Astrocyte (in vitro differentiated cells and primary cell): ENCODE results near the gene XPOT. TPM values are rescaled to one million over a fixed set of nuclear protein-coding genes. Genes with fewer than 3 reads are reported as not detected.

Experiments used
- DNase-seq: peaks from one replicate; pipeline ENCODE4 v3.0.0-alpha.2; 2010; ENCODE audit warnings: low read depth
- FAIRE-seq: peaks from 2 replicates; lab custom pipeline; 2011; peaks lifted over from hg19 to GRCh38; lab: Jason Lieb, UNC
- H2AFZ ChIP-seq: 2 replicates; pipeline ENCODE4 v1.6.0; 2012; ENCODE audit warnings: low read depth, low read length, inconsistent platforms
- H3K27ac ChIP-seq: 2 replicates; pipeline ENCODE4 v1.5.1; 2011; ENCODE audit warnings: low read depth, low read length, inconsistent platforms
- H3K27me3 ChIP-seq: 2 replicates; pipeline ENCODE4 v1.6.0; 2011; ENCODE audit warnings: low read length, inconsistent platforms; ENCODE audit not compliant: insufficient read depth
- H3K36me3 ChIP-seq: 2 replicates; pipeline ENCODE4 v1.5.1; 2011; ENCODE audit warnings: low read length, inconsistent platforms; ENCODE audit not compliant: insufficient read depth
- H3K4me1 ChIP-seq: 2 replicates; pipeline ENCODE4 v1.5.1; 2011; ENCODE audit warnings: low read length, inconsistent platforms; ENCODE audit not compliant: insufficient read depth
- H3K4me2 ChIP-seq: 2 replicates; pipeline ENCODE4 v1.6.0; 2012; ENCODE audit warnings: low read length, inconsistent platforms
- H3K4me3 ChIP-seq: 2 replicates; pipeline ENCODE4 v1.5.1; 2011; ENCODE audit warnings: low read depth, mild to moderate bottlenecking, low read length, inconsistent platforms; ENCODE audit not compliant: insufficient read depth
- H3K79me2 ChIP-seq: 2 replicates; pipeline ENCODE4 v1.6.0; 2012; ENCODE audit warnings: mild to moderate bottlenecking, low read length, inconsistent platforms; ENCODE audit not compliant: insufficient read depth
- H3K9ac ChIP-seq: 2 replicates; pipeline ENCODE4 v1.6.0; 2012; ENCODE audit warnings: mild to moderate bottlenecking, low read length, inconsistent platforms
- H3K9me3 ChIP-seq: 2 replicates; pipeline ENCODE4 v1.5.1; 2012; ENCODE audit warnings: low read depth, mild to moderate bottlenecking, low read length, inconsistent platforms; ENCODE audit not compliant: insufficient read depth
- H4K20me1 ChIP-seq: 2 replicates; pipeline ENCODE4 v1.6.0; 2012; ENCODE audit warnings: low read length, inconsistent platforms; ENCODE audit not compliant: insufficient read depth
- H3K27ac Mint-ChIP-seq: one replicate; pipeline ENCODE4 v1.8.0; 2021; ENCODE audit warnings: mild to moderate bottlenecking, mixed read lengths; ENCODE audit not compliant: unreplicated experiment
- H3K27me3 Mint-ChIP-seq: one replicate; pipeline ENCODE4 v1.8.0; 2021; ENCODE audit warnings: low read depth, mixed read lengths; ENCODE audit not compliant: unreplicated experiment
- H3K36me3 Mint-ChIP-seq: one replicate; pipeline ENCODE4 v1.8.0; 2021; ENCODE audit warnings: low read depth, mixed read lengths; ENCODE audit not compliant: unreplicated experiment
- H3K4me1 Mint-ChIP-seq: one replicate; pipeline ENCODE4 v1.8.0; 2021; ENCODE audit warnings: low read depth, mixed read lengths; ENCODE audit not compliant: unreplicated experiment
- H3K4me3 Mint-ChIP-seq: one replicate; pipeline ENCODE4 v1.8.0; 2021; ENCODE audit warnings: mild to moderate bottlenecking, moderate library complexity, mixed read lengths; ENCODE audit not compliant: unreplicated experiment
- H3K9me3 Mint-ChIP-seq: one replicate; pipeline ENCODE4 v1.8.0; 2021; ENCODE audit warnings: mild to moderate bottlenecking, mixed read lengths; ENCODE audit not compliant: unreplicated experiment
- EZH2 ChIP-seq: IDR thresholded peaks from 2 replicates; pipeline ENCODE4 v1.6.1; 2012; ENCODE audit warnings: mild to moderate bottlenecking, low read length, inconsistent platforms; ENCODE audit not compliant: insufficient read depth
- total RNA-seq: library from RNA; stranded (reverse); gene quantifications from 2 replicates; pipeline ENCODE4 v1.2.1, GENCODE V29; 2021
- TF ChIP-seq, protein P1 (sequence below): IDR thresholded peaks from 2 replicates; pipeline ENCODE4 v1.5.1; 2011; ENCODE audit warnings: low read depth, mild to moderate bottlenecking, inconsistent platforms, low read length, moderate library complexity; ENCODE audit not compliant: insufficient read depth

XPOT gene
- total RNA-seq, 1 donor from 2014 or later: 142 TPM

DNA sequence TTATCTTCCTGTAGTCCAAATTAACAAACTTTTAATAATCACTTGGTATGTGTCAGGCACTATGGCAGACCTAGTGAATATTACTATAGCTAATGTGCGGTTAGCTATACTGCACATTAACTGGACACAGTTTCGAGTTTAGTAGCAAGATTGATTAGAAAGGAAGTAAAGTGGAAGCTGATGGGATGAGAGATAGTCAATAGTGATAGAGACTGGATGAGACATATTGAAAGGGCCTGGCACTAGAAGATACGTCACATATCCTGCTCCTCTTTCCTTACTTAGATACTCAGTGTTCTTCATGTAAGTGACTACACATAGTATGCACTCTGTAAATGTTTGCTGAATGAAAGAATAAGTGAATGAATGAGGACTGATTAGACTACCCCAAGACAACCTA is 53.3 kb downstream of the XPOT start:
- Histone ChIP-seq H3K9me3 (no peaks in the 10 kb centered on the region), H3K9ac (no peak overlapping the region), H3K4me2 (no peak overlapping the region), H3K27ac (no peak overlapping the region), H2AFZ (no peak overlapping the region), H3K36me3 (peaks cover 4% of the 10 kb centered on the region), H3K4me3 (no peak overlapping the region), H3K4me1 (peaks cover 9% of the 10 kb centered on the region), H3K79me2 (peaks cover 75% of the 10 kb centered on the region), H3K27me3 (no peaks in the 10 kb centered on the region), H4K20me1 (peaks cover 35% of the 10 kb centered on the region)
- H3K36me3 Mint-ChIP-seq: peaks cover 11% of the 10 kb centered on the region
- TF ChIP-seq EZH2: no peak
- TF ChIP-seq, protein P1, sequence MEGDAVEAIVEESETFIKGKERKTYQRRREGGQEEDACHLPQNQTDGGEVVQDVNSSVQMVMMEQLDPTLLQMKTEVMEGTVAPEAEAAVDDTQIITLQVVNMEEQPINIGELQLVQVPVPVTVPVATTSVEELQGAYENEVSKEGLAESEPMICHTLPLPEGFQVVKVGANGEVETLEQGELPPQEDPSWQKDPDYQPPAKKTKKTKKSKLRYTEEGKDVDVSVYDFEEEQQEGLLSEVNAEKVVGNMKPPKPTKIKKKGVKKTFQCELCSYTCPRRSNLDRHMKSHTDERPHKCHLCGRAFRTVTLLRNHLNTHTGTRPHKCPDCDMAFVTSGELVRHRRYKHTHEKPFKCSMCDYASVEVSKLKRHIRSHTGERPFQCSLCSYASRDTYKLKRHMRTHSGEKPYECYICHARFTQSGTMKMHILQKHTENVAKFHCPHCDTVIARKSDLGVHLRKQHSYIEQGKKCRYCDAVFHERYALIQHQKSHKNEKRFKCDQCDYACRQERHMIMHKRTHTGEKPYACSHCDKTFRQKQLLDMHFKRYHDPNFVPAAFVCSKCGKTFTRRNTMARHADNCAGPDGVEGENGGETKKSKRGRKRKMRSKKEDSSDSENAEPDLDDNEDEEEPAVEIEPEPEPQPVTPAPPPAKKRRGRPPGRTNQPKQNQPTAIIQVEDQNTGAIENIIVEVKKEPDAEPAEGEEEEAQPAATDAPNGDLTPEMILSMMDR: no peak
- no peak for FAIRE-seq
- H3K27me3 Mint-ChIP-seq: no peaks in the 10 kb centered on the region
- peak overlapping the region; percentile 14 for H3K27ac Mint-ChIP-seq
- no peak for DNase-seq
- H3K4me1 Mint-ChIP-seq: peaks cover 40% of the 10 kb centered on the region
- H3K4me3 Mint-ChIP-seq: no peak overlapping the region
- no peaks in the 10 kb centered on the region for H3K9me3 Mint-ChIP-seq

DNA sequence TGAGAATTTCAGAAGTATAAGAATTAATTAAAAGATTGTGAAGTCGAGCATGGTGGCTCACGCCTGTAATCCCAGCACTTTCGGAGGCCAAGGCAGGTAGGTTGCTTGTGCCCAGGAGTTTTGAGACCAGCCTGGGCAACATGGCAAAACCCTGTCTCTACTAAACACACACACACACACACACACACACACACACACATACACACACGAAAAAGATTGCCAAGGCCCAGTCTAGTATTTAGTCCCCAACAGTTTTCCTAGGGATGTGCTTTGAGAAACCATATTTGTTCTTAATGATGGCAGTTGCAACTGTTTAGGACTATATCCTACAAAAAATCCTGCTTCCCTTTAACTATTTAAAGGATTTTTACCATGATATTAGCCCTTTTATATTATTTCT is 53.7 kb downstream of the XPOT start:
- peaks cover 4% of the 10 kb centered on the region for H3K36me3 ChIP-seq
- TF ChIP-seq, protein P1: no peak
- TF ChIP-seq EZH2: no peak
- Mint-ChIP-seq H3K4me1 (peaks cover 42% of the 10 kb centered on the region), H3K4me3 (no peak overlapping the region), H3K9me3 (no peaks in the 10 kb centered on the region), H3K36me3 (peaks cover 11% of the 10 kb centered on the region), H3K27me3 (no peaks in the 10 kb centered on the region), H3K27ac (no peak overlapping the region)
- FAIRE-seq (no peak), DNase-seq (no peak)
- H3K27me3 ChIP-seq: no peaks in the 10 kb centered on the region
- no peak overlapping the region for H2AFZ ChIP-seq
- no peak overlapping the region for H3K27ac ChIP-seq
- H3K4me2 ChIP-seq: no peak overlapping the region
- H3K9me3 ChIP-seq: no peaks in the 10 kb centered on the region
- H4K20me1 ChIP-seq: peaks cover 35% of the 10 kb centered on the region
- H3K79me2 ChIP-seq: peaks cover 70% of the 10 kb centered on the region
- H3K4me1 ChIP-seq: peaks cover 9% of the 10 kb centered on the region
- no peak overlapping the region for H3K4me3 ChIP-seq
- no peak overlapping the region for H3K9ac ChIP-seq

DNA sequence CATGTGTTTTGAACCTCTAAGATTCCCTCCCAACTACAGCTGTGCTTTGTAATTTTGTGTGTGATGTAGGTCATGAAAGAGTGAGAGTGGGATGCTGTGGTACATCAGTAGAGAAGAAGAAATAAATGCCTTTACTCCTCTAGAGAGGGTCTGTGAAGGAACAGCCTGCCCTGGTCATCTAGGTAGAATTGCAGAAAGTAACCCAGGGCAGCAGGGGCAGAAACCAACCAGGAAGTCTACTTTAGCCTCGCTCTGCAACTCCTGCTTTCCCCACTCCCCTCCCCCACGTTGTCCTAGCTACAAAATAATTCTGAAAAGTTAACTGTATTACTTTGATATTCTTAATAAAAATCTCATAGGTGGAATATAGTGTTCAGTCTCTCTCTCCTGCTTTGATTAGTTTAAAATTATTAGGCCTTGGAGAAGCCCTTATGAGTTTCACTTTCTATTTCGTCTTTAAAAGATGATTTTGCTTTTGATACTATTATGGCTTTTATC is 55.3 kb downstream of the XPOT start:
- no peaks in the 10 kb centered on the region for H3K27me3 ChIP-seq
- Mint-ChIP-seq H3K27me3 (no peaks in the 10 kb centered on the region), H3K27ac (peak overlapping the region; percentile 54), H3K9me3 (no peaks in the 10 kb centered on the region), H3K36me3 (peaks cover 12% of the 10 kb centered on the region), H3K4me1 (peaks cover 40% of the 10 kb centered on the region), H3K4me3 (peak overlapping the region; percentile 3)
- H3K36me3 ChIP-seq: peaks cover 7% of the 10 kb centered on the region
- H3K9me3 ChIP-seq: no peaks in the 10 kb centered on the region
- no peak overlapping the region for H3K4me3 ChIP-seq
- peaks cover 55% of the 10 kb centered on the region for H3K79me2 ChIP-seq
- FAIRE-seq: no peak
- TF ChIP-seq, protein P1: no peak
- TF ChIP-seq EZH2: no peak
- H2AFZ ChIP-seq: no peak overlapping the region
- H3K4me1 ChIP-seq: peaks cover 9% of the 10 kb centered on the region
- H3K27ac ChIP-seq: no peak overlapping the region
- no peak overlapping the region for H3K9ac ChIP-seq
- peaks cover 31% of the 10 kb centered on the region for H4K20me1 ChIP-seq
- peak overlapping the region; percentile 2 for H3K4me2 ChIP-seq
- no peak for DNase-seq
